ENCODE measurements around the gene UROD. TPM values are rescaled to one million over a fixed set of nuclear protein-coding genes. Genes with fewer than 3 reads are reported as not detected.

UROD gene
- total and polyA plus RNA-seq, 2 experiments from 2014 or later = 82.4 to 108 TPM

DNA sequence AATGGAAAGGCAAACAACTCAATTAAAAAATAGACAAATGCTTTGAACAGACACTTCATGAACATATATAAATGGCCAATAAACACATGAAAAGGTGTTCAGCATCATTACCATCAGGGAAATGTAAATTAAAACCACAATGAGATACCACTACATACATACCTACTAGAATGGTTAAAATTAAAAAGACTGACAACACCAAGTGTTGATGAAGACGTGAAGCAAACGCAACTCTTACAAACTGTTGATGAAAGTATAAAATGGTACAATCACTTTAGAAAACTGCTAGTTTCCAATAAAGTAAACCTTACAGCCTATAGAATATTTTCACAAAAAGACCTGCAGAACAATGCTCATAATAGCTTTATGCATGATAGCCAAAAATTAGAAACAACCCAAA, 35.8 kb upstream of the UROD start:
- H3K27me3 ChIP-seq (ENCODE audit: insufficient read depth) = no peaks in the 10 kb centered on the region
- H3K4me3 ChIP-seq = no peak overlapping the region
- peaks cover 9% of the 10 kb centered on the region for H3K36me3 ChIP-seq (ENCODE audit: insufficient read depth)
- H4K20me1 ChIP-seq (replicated peaks; ENCODE audit: insufficient read depth) = no peaks in the 10 kb centered on the region; the same call in none of the 2 replicates
- no peak overlapping the region for H3K4me2 ChIP-seq
- Mint-ChIP-seq H3K36me3 (ENCODE audit: low read depth) (peaks cover 46% of the 10 kb centered on the region), H3K27ac (no peak overlapping the region), H3K9me3 (peaks cover 5% of the 10 kb centered on the region; the same call in 1 of the 3 replicates), H3K4me3 (no peak overlapping the region), H3K27me3 (ENCODE audit: insufficient read depth, low read depth, poor library complexity) (no peaks in the 10 kb centered on the region), H3K4me1 (no peaks in the 10 kb centered on the region)
- DNase-seq (ENCODE audit: low spot score) = no peak
- H3K79me2 ChIP-seq (replicated peaks; ENCODE audit: insufficient read depth) = no peaks in the 10 kb centered on the region
- ATAC-seq = no peak
- no peaks in the 10 kb centered on the region for H3K9me2 ChIP-seq (ENCODE audit: insufficient read depth)
- H3K4me1 ChIP-seq (ENCODE audit: insufficient read depth) = no peaks in the 10 kb centered on the region
- no peak overlapping the region for H3K27ac ChIP-seq (ENCODE audit: low read depth)
- H2AFZ ChIP-seq = no peak overlapping the region
- TF ChIP-seq EZH2phosphoT487 (IDR thresholded peaks at IDR 0.05; ENCODE audit: unreplicated experiment) (no peak), STAT1 (IDR thresholded peaks at IDR 0.05; ENCODE audit: unreplicated experiment) (no peak), ZNF331 (CRISPR knock-in tag; IDR thresholded peaks at IDR 0.05; ENCODE audit: low read depth) (no peak), EZH2 (IDR thresholded peaks at IDR 0.05; ENCODE audit: low read depth, unreplicated experiment) (no peak), ZNF114 (CRISPR knock-in tag; IDR thresholded peaks at IDR 0.05) (no peak), CTCF (conservative IDR thresholded peaks at IDR 0.05; ENCODE audit: low read depth in 2 of 2) (no peak), POLR2AphosphoS5 (IDR thresholded peaks at IDR 0.05; ENCODE audit: low read depth) (no peak), CREB1 (CRISPR knock-in tag; IDR thresholded peaks at IDR 0.05; ENCODE audit: low read depth) (no peak), NANOG (IDR thresholded peaks at IDR 0.05; ENCODE audit: borderline replicate concordance) (no peak), JUNB (IDR thresholded peaks at IDR 0.05; ENCODE audit: unreplicated experiment) (no peak)
- TF ChIP-seq, protein P1, sequence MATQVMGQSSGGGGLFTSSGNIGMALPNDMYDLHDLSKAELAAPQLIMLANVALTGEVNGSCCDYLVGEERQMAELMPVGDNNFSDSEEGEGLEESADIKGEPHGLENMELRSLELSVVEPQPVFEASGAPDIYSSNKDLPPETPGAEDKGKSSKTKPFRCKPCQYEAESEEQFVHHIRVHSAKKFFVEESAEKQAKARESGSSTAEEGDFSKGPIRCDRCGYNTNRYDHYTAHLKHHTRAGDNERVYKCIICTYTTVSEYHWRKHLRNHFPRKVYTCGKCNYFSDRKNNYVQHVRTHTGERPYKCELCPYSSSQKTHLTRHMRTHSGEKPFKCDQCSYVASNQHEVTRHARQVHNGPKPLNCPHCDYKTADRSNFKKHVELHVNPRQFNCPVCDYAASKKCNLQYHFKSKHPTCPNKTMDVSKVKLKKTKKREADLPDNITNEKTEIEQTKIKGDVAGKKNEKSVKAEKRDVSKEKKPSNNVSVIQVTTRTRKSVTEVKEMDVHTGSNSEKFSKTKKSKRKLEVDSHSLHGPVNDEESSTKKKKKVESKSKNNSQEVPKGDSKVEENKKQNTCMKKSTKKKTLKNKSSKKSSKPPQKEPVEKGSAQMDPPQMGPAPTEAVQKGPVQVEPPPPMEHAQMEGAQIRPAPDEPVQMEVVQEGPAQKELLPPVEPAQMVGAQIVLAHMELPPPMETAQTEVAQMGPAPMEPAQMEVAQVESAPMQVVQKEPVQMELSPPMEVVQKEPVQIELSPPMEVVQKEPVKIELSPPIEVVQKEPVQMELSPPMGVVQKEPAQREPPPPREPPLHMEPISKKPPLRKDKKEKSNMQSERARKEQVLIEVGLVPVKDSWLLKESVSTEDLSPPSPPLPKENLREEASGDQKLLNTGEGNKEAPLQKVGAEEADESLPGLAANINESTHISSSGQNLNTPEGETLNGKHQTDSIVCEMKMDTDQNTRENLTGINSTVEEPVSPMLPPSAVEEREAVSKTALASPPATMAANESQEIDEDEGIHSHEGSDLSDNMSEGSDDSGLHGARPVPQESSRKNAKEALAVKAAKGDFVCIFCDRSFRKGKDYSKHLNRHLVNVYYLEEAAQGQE (IDR thresholded peaks at IDR 0.05; ENCODE audit: unreplicated experiment) = no peak
- TF ChIP-seq, protein P2, sequence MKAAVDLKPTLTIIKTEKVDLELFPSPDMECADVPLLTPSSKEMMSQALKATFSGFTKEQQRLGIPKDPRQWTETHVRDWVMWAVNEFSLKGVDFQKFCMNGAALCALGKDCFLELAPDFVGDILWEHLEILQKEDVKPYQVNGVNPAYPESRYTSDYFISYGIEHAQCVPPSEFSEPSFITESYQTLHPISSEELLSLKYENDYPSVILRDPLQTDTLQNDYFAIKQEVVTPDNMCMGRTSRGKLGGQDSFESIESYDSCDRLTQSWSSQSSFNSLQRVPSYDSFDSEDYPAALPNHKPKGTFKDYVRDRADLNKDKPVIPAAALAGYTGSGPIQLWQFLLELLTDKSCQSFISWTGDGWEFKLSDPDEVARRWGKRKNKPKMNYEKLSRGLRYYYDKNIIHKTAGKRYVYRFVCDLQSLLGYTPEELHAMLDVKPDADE (IDR thresholded peaks at IDR 0.05) = no peak
- TF ChIP-seq, protein P3, sequence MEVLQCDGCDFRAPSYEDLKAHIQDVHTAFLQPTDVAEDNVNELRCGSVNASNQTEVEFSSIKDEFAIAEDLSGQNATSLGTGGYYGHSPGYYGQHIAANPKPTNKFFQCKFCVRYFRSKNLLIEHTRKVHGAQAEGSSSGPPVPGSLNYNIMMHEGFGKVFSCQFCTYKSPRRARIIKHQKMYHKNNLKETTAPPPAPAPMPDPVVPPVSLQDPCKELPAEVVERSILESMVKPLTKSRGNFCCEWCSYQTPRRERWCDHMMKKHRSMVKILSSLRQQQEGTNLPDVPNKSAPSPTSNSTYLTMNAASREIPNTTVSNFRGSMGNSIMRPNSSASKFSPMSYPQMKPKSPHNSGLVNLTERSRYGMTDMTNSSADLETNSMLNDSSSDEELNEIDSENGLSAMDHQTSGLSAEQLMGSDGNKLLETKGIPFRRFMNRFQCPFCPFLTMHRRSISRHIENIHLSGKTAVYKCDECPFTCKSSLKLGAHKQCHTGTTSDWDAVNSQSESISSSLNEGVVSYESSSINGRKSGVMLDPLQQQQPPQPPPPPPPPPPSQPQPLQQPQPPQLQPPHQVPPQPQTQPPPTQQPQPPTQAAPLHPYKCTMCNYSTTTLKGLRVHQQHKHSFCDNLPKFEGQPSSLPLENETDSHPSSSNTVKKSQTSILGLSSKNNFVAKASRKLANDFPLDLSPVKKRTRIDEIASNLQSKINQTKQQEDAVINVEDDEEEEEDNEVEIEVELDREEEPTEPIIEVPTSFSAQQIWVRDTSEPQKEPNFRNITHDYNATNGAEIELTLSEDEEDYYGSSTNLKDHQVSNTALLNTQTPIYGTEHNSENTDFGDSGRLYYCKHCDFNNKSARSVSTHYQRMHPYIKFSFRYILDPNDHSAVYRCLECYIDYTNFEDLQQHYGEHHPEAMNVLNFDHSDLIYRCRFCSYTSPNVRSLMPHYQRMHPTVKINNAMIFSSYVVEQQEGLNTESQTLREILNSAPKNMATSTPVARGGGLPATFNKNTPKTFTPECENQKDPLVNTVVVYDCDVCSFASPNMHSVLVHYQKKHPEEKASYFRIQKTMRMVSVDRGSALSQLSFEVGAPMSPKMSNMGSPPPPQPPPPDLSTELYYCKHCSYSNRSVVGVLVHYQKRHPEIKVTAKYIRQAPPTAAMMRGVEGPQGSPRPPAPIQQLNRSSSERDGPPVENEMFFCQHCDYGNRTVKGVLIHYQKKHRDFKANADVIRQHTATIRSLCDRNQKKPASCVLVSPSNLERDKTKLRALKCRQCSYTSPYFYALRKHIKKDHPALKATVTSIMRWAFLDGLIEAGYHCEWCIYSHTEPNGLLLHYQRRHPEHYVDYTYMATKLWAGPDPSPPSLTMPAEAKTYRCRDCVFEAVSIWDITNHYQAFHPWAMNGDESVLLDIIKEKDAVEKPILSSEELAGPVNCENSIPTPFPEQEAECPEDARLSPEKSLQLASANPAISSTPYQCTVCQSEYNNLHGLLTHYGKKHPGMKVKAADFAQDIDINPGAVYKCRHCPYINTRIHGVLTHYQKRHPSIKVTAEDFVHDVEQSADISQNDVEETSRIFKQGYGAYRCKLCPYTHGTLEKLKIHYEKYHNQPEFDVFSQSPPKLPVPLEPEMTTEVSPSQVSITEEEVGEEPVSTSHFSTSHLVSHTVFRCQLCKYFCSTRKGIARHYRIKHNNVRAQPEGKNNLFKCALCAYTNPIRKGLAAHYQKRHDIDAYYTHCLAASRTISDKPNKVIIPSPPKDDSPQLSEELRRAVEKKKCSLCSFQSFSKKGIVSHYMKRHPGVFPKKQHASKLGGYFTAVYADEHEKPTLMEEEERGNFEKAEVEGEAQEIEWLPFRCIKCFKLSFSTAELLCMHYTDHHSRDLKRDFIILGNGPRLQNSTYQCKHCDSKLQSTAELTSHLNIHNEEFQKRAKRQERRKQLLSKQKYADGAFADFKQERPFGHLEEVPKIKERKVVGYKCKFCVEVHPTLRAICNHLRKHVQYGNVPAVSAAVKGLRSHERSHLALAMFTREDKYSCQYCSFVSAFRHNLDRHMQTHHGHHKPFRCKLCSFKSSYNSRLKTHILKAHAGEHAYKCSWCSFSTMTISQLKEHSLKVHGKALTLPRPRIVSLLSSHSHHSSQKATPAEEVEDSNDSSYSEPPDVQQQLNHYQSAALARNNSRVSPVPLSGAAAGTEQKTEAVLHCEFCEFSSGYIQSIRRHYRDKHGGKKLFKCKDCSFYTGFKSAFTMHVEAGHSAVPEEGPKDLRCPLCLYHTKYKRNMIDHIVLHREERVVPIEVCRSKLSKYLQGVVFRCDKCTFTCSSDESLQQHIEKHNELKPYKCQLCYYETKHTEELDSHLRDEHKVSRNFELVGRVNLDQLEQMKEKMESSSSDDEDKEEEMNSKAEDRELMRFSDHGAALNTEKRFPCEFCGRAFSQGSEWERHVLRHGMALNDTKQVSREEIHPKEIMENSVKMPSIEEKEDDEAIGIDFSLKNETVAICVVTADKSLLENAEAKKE (CRISPR knock-in tag; IDR thresholded peaks at IDR 0.05) = no peak
- no peaks in the 10 kb centered on the region for H3F3A ChIP-seq (replicated peaks; ENCODE audit: low read depth)

Data from GM23338 (cell line).